Measurements from ENCODE around the gene SMTNL2. TPM values are rescaled to one million over a fixed set of nuclear protein-coding genes. Genes with fewer than 3 reads are reported as not detected.
A peak's percentile ranks its signal among the peaks of the same experiment; 100 is the strongest.

SMTNL2 gene
- total RNA-seq, 2 donors from 2014 or later: 4.6 to 6.3 TPM

- Histone ChIP-seq H3K27me3 (replicated peaks; ENCODE audit: insufficient read depth) (peaks cover 5% of the 10 kb centered on the region), H3K4me3 (peak overlapping the region; percentile 33 to 43), H3K27ac (peak overlapping the region in 1 of 2 donors; percentile 53), H3K4me1 (replicated peaks) (no peaks in the 10 kb centered on the region), H3K9me3 (no peaks in the 10 kb centered on the region), H3K36me3 (no peaks in the 10 kb centered on the region)
- no peak for DNase-seq (ENCODE audit: low spot score)
- intact Hi-C loops (cut with DNase I): no loop called here
- TF ChIP-seq POLR2AphosphoS5 (IDR thresholded peaks at IDR 0.05) (no peak), CTCF (IDR thresholded peaks at IDR 0.05) (no peak), POLR2A (IDR thresholded peaks at IDR 0.05) (no peak)
- WGBS: 7% methylated on average over 8 of the region's 12 CpGs
These were observed 588 bp upstream of the SMTNL2 start for GRCh38 chr17:4583782-4584100.

- H3K36me3 ChIP-seq: no peaks in the 10 kb centered on the region
- no peaks in the 10 kb centered on the region for H3K9me3 ChIP-seq
- H3K4me1 ChIP-seq (replicated peaks): no peaks in the 10 kb centered on the region
- DNase-seq (ENCODE audit: low spot score): no peak
- peaks cover 5% of the 10 kb centered on the region for H3K27me3 ChIP-seq (replicated peaks; ENCODE audit: insufficient read depth)
- H3K27ac ChIP-seq: no peak overlapping the region
- peak overlapping the region; percentile 33 to 43 for H3K4me3 ChIP-seq
- intact Hi-C loops (cut with DNase I): loop anchor here (5.0 kb wide), 1 partner anchor 37 kb away; no protein-coding TSS in a partner anchor
- TF ChIP-seq POLR2AphosphoS5 (IDR thresholded peaks at IDR 0.05): no peak
- TF ChIP-seq CTCF (IDR thresholded peaks at IDR 0.05): no peak
- TF ChIP-seq POLR2A (IDR thresholded peaks at IDR 0.05): no peak
- WGBS: 16% methylated on average over 56 of the region's 57 CpGs
These were observed 748 bp downstream of the SMTNL2 start for GRCh38 chr17:4584917-4585637.

GRCh38 chr17:4585638-4585994 is 1.3 kb downstream of the SMTNL2 start:
- intact Hi-C loops (cut with DNase I): loop anchor here (5.0 kb wide), 1 partner anchor 37 kb away; no protein-coding TSS in a partner anchor
- no peak overlapping the region for H3K27ac ChIP-seq
- 79% methylated on average over 7 of the region's 7 CpGs for WGBS

GRCh38 chr17:4586043-4586442 is 1.7 kb downstream of the SMTNL2 start:
- H3K27ac ChIP-seq: no peak overlapping the region
- no peaks in the 10 kb centered on the region for H3K4me1 ChIP-seq (replicated peaks)
- intact Hi-C loops (cut with DNase I): loop anchor here (5.0 kb wide), 1 partner anchor 36 kb away; no protein-coding TSS in a partner anchor
- WGBS: 85% methylated on average over 9 of the region's 9 CpGs
- H3K36me3 ChIP-seq: no peaks in the 10 kb centered on the region
- peaks cover 5% of the 10 kb centered on the region for H3K27me3 ChIP-seq (replicated peaks; ENCODE audit: insufficient read depth)
- no peaks in the 10 kb centered on the region for H3K9me3 ChIP-seq
- DNase-seq (ENCODE audit: low spot score): no peak
- no peak overlapping the region for H3K4me3 ChIP-seq
- no peak for TF ChIP-seq POLR2A (IDR thresholded peaks at IDR 0.05)

More at GRCh38 chr17:4585638-4585994, 1.3 kb downstream of the SMTNL2 start:
- TF ChIP-seq CTCF (IDR thresholded peaks at IDR 0.05) (no peak), POLR2AphosphoS5 (IDR thresholded peaks at IDR 0.05) (no peak), POLR2A (IDR thresholded peaks at IDR 0.05) (no peak)
- Histone ChIP-seq H3K9me3 (no peaks in the 10 kb centered on the region), H3K4me3 (peak overlapping the region in 1 of 2 donors; percentile 33), H3K36me3 (no peaks in the 10 kb centered on the region), H3K4me1 (replicated peaks) (no peaks in the 10 kb centered on the region), H3K27me3 (replicated peaks; ENCODE audit: insufficient read depth) (peaks cover 5% of the 10 kb centered on the region)
- no peak for DNase-seq (ENCODE audit: low spot score)

GRCh38 chr17:4587195-4587594 is 2.9 kb downstream of the SMTNL2 start:
- no peak for TF ChIP-seq CTCF (IDR thresholded peaks at IDR 0.05)
- no peak for TF ChIP-seq POLR2AphosphoS5 (IDR thresholded peaks at IDR 0.05)
- no peak for TF ChIP-seq POLR2A (IDR thresholded peaks at IDR 0.05)
- DNase-seq (ENCODE audit: low spot score): no peak
- Histone ChIP-seq H3K27me3 (replicated peaks; ENCODE audit: insufficient read depth) (peaks cover 5% of the 10 kb centered on the region), H3K4me1 (replicated peaks) (no peaks in the 10 kb centered on the region), H3K4me3 (no peak overlapping the region), H3K27ac (no peak overlapping the region), H3K36me3 (no peaks in the 10 kb centered on the region), H3K9me3 (no peaks in the 10 kb centered on the region)
- intact Hi-C loops (cut with DNase I): loop anchor here (5.0 kb wide), 1 partner anchor 35 kb away; no protein-coding TSS in a partner anchor
- WGBS: 94% methylated on average over 7 of the region's 7 CpGs
